ENCODE data around the gene GLRA1.
"Not testable (repeated sequence)": the region's sequence is repeated elsewhere in the genome, so short reads cannot be mapped to it uniquely, and the experiment has no call there.

Gene GLRA1

DNA sequence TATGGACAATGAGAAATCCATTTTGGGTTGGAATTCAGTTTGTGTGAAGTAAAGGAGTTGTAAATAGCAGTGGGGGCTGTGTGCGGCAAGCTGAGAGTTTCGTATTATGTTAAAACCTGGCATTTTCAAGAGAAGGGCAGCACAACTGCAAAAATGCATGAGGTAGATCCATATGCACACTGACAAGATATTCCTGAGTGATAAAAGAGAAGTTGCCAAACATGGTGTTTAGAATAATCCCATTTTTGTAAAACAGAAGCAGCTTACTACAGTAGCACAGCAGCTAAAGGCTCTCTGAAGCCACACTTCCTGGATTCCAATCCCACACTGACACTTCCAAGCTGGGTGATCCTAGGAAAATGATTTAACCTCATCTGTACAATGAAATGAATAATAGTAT lies 11.2 kb downstream of the GLRA1 start:
- DNase-seq (ENCODE audit: low read depth): no peak

DNA sequence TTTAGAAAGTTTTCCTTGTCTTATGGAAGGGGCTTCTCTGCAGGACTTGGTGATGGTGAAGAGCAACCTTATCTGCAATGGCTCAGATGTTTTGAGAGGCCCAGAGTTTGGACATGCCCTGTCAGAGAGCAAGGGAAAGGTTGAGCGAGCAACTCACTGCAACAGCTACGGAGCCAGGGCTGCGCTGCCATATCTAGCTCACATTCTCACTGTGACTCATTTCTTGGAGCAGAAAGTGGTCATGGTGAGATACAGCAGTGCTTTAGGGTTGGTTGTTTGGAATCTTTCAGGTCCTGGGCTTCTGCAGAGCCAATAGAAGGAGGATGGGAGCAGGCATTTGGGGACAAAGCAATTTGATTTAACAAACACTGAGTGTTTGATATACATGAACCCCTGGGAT lies 12.3 kb downstream of the GLRA1 start:
- no peak for DNase-seq (ENCODE audit: low read depth)

DNA sequence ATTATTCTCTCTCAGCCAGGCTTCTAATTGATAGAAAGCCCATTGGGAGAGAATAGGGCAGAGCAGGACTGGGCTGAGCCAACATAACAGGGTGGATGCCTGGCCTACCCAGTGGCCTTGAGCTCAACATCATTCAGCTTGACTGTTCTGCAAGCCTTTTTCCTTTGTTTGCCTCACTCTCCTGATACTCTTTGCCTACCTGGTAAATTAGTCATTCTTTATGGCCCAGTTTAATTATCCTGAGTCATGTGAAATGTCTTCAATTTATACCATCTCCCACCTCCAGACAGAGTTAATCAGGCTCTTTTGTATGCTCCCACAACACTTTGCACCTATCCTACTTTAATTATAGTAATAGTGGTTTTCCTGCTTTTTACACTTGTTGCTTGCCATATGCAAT lies 13.6 kb downstream of the GLRA1 start:
- DNase-seq (ENCODE audit: low read depth): no peak

DNA sequence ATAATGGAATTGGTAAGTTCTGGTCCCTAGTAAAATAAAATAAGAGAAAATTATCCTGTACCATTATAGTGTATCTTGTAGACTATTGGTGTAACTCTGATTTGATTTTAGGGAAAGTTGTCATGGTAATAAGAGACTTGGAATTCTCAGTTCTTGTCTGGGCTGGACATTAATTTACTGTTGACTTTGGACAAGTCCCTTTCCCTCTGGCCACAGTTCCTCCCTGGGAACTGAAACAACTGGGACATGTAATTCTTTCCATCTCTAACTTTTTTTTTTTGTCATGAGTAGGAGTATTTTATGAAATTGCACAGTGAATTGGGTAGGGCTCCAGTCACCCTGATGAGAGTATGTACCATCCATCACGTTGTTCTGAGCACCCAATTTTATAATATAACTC lies 15.0 kb downstream of the GLRA1 start:
- no peak for DNase-seq (ENCODE audit: low read depth)

DNA sequence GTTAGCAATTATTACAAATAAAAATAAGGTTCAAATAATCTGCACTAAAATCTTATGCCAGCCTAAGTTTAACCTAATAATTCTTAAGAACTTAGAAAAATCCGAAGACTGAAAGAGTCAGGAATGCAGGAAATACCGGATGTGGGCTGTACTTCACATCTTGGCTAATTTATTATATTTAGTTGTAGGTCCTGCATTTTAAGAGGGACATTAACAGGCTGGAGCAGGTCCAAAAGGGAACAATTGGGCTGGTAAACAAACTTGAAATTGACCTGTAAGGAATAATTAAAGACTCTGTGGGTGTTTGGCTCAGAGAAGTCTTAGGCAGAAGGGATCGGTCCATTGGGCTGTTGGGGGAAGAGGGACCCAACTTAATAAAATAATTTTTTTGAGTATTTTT lies 18.4 kb downstream of the GLRA1 start:
- peak; percentile 49 for DNase-seq (ENCODE audit: low read depth)

DNA sequence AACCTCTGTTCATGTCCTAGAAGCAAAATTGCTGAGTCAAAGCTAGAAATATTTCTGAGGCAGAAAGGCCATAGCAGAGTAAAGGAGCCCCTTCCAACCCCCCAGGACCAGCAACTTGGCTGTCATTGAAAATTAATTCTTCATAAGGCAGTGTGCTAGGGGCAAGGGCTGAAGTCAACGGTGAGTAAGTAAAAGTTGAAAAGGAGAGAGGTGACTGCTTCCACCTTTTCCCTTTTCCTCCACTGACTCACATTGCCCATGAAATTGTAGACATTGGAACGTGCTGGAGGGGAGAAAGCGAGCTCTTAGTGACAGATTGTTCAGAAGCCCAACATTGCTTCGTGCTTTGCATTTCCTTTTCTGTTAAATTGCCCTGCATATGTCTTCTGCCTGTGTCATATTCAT lies 19.1 kb downstream of the GLRA1 start:
- DNase-seq (ENCODE audit: low read depth): peak; percentile 66

DNA sequence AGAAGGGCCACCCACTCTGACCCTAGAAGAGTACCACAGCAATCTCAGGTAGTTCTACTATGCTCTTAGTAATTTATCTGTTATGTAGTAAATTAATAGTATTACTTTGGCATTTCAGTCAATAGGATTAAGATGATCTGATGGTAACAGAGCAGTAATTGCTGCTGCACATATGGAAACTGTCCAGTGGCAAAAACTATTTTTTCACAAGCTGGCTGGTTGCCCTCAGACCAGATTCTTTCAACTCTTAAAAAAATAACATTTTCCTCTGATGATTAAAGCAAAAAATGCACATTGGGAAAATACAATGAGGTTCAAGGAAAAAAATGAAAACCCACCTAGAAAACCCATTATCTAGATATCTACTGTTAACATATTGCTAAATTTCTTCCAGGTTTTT lies 19.7 kb downstream of the GLRA1 start:
- DNase-seq (ENCODE audit: low read depth): peak; percentile 59

DNA sequence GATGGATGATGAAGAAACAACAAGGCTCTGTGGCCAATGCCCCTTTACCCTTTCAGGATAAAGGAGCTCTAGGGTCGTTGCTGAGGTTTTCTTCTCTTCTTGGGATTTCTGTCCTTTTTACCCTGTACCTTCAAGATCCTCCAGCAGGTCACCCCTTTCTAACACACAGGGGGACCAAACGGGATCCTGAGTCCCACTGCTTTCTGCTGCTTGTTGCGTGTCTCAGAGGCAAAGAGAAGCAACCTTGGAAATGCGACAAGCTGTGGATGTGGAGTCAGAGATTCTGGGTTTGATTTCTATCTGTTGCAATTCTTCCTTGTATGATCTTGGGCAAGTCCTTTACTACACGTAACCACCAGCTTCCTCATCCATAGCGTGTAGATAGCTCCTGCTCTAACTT lies 20.5 kb downstream of the GLRA1 start:
- no peak for DNase-seq (ENCODE audit: low read depth)

DNA sequence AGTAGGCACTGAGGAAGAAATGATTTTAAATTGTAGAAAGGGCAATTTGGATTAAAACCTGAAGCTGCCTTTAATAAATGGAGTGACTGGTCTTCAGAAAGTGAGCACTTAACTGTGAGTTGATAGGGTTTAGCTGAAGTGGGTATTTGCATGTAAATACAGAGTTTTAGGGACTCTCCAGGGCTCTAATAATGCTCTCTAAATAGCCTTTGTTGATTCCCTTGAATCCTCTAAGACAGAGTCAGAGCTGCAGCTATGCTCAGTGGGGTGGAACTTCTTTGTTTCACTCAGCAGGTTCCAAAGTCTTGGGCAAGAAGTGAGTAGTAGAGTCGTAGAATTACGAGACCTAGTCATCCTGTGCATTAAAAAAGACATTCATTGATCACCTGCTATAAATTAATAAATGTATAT lies 21.4 kb downstream of the GLRA1 start:
- DNase-seq (ENCODE audit: low read depth): no peak

DNA sequence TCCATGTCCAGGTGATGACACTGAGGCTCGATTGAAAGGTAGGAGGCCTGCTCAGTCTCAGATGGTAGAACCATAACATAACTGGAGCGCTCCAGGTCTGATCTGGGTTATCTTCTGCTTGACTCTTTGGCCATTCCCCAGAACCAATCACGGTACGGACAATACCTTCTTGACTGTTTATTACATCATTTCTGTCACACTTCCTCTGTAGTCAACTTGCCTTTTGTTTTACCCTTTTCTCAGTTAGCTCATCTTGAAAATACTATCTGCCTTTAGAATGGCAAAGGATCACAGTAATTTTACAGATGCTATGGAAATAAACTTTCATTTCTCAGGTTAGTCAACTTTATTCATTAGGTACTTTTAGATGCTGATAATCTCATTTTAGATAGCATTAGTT lies 22.4 kb downstream of the GLRA1 start:
- DNase-seq (ENCODE audit: low read depth): no peak

DNA sequence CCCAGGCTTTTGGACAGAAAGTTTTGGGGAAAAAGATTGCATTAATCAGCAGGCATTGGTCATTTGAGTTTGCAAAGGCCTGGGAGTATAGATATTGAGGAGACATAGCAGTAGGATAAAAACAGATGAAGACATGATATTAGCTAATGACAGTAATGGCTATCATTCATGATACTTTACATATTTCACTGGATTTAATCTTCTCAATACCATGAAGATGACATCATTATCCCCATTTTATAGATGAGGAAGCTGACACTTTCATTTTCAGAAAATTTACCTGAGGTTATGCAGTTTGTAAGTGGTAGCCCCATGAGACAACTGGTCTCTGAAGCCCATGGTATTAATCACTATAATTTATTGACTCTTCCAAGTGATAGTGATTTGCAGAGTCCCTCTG lies 23.0 kb downstream of the GLRA1 start:
- DNase-seq (ENCODE audit: low read depth): no peak

DNA sequence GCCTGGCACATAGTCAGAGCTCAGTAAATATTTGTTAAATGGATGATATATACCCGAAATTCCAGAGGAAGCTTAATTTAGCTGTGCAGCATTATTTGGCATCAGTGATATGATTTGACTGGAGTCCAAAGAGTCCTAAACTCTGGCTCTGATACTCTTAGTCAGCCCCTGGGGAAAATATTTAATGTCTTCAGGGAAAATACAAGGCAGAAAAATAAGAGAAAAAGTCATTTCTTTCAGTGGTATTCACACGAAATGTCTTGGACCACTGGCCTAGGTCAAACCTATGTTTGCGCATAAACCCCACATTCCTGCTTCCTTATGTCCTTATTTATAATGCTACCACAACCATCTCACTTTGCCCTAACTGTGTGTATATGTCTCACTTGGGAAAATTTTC lies 23.8 kb downstream of the GLRA1 start:
- DNase-seq (ENCODE audit: low read depth): peak; percentile 32

DNA sequence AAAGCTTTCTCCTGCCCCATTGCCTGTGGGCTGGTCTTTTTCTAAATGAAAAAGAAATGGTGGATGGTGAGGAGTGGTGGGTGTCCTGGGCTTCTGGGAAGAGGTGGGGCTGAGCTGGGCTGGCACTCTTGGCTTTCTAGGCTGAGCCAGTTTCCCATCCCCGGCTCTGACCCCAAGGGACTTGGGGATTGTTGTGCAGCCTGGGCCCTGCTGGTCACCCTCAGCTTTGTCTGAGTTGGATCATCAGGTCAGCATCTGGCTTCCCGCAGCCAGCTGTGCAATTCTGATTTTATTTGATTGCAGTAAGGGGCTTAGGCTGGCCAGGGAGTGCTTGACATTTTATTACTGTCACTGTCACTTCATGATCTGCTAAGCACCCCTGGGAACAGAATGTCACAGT lies 25.3 kb downstream of the GLRA1 start:
- DNase-seq (ENCODE audit: low read depth): no peak

DNA sequence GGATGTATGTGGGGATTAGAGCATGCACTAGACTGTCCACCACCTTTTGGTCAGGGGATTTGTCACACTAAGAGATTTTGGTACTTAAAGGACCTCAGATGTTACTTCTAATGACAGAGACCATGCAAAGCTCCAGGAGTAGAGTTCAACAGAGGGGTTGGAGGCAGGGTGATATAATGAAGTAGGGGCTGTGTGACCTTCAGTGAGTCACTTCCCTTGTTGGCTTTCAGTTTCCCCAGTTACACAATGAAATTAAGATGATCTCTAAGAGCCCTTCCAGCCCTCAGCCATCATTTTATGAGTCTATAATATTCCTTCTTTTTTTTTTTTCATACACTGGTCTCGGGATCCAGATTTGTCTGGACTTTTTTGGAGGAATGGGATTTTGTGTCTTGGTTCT lies 26.8 kb downstream of the GLRA1 start:
- peak; percentile 6 for DNase-seq (ENCODE audit: low read depth)

DNA sequence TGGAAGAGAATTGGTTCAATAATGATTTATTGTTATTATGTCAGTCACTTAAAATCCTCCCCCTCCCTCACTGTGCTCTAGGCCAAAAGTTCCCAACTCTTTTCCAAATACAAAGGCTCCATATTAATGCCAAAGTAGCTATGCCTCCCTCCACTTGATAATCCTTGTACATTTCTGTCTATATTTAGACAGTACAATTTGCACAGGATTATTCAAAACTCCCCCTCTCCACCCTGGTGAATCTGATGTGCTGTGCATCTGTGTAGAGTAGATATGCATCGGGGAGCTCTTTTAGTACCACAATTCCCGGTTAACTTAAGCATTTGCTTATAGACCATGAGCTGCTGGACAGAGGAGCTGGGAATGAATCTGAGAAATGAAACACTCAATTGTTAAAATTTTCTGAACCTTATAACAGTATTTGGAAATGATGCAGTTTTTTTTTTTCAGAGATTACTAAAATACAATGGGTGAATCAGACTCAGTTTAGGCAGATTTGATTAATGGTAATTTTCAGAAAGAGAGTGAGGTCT lies 27.6 kb downstream of the GLRA1 start:
- DNase-seq (ENCODE audit: low read depth): no peak

DNA sequence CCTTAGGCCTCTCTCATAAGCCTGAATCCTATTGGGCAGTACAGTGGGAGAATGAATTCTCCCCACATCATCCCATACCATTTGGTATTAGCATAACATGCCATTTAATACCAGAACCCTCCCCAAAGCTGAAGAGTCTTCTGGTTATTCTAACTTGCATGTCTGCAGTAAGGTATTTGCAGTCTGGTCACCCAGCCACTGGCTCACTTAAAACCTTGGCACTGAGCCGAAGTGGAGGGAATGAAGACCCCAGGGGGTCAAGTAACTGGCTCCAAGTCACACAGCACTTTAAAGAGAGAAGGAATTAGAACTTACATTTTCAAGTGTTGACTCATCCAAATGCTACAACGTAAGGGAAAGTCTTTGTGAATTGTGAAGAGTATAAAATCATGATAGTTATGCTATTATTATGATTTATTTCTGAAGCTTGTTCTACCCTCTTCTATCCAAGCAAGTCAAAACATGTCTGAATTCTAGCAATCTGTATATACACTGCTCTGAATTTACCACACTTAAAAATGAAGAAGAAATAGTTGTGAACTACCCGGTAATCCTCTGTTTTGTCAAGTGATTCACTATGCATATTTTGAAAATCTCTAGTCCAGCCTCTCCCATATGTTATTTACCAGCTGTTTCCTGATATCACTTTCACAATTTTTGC lies 28.5 kb downstream of the GLRA1 start:
- DNase-seq (ENCODE audit: low read depth): peak; percentile 89

DNA sequence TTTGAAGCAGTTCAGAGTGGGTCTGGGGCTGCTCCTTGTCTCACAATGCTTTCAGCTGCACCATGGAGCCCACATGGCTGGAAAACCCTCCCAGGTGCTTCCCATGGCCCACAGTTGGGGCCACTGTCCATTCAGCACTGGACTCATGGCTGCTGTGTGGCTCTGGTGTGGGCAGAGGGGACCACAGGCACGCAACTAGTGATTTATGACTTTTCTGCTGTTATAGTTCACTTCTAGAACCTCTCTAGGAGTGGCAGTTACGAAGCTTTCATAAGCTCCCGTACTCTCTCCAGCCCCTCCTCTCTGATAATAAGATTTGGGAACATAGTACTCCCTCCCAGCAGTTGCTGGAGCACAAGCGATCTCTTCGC lies 29.0 kb downstream of the GLRA1 start:
- no peak for DNase-seq (ENCODE audit: low read depth)

DNA sequence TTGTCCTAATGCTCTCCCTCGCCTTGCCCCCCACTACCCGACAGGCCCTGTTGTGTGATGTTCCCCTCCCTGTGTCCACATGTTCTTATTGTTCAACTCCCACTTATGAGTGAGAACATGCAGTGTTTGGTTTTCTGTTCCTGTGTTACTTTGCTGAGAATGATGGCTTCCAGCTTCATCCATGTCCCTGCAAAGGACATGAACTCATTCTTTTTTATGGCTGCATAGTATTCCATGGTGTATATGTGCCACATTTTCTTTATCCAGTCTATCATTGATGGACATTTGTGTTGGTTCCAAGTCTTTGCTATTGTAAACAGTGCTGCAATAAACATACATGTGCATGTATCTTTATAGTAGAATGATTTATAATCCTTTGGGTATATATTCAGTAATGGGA lies 31.2 kb downstream of the GLRA1 start:
- DNase-seq (ENCODE audit: low read depth): not testable (repeated sequence)

DNA sequence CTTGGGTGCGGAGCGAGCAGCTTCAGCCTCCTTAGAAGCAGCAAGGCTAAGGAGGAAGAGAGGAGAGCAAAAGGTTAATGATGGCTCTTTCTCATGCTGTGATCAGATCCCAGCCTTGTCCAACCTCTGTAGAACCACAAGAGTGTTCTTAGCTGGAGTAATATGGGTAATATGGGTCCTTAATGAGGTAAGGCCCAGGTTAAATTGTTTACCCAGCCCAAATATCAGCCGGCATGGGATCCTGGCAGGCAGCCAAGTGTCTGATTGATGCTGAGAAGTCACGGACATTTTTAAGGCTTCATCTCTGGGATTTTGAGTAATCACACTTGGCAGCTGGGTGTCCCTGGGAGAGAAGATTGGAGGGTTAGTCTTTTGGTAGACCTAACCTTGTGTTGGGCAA lies 32.3 kb downstream of the GLRA1 start:
- DNase-seq (ENCODE audit: low read depth): no peak

DNA sequence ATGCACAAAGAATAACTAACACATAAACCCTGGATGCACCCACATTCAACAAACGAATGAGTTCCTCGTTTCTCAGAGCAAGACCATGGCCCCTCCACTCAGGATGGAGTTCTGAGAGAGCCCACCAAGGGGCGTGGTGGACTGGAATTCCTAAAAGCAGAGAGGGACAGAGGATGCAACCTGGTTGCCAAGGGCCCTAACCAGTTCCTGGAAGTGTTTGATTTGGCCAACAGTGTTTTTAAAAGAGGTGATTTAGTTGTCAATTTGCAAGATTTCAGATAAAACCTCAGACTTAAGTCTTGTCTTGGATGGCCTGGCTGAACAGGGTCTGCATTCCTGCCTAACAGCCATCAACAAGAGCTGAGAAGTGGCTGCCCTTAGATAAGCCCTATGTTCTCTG lies 34.4 kb downstream of the GLRA1 start:
- DNase-seq (ENCODE audit: low read depth): no peak

DNA sequence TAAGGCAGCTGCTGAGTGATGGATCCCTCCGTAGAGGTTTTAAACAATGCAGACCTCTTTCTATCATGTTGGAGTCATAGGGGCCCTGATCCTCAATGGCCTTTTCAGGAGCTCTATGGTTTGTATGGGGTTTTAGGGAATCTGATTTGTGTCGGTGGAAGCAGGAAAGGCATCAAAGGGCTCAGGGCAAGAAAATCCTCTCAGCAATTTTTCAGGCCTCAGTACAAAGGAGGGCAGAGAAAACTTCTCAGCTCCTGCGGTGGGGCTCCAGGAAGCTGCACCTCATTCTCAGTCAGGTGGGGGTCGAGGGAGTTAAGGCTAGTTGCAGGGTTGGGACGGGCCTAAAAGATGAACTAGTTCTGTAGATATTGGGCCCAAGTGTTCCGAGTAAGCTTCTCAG lies 35.0 kb downstream of the GLRA1 start:
- no peak for DNase-seq (ENCODE audit: low read depth)

DNA sequence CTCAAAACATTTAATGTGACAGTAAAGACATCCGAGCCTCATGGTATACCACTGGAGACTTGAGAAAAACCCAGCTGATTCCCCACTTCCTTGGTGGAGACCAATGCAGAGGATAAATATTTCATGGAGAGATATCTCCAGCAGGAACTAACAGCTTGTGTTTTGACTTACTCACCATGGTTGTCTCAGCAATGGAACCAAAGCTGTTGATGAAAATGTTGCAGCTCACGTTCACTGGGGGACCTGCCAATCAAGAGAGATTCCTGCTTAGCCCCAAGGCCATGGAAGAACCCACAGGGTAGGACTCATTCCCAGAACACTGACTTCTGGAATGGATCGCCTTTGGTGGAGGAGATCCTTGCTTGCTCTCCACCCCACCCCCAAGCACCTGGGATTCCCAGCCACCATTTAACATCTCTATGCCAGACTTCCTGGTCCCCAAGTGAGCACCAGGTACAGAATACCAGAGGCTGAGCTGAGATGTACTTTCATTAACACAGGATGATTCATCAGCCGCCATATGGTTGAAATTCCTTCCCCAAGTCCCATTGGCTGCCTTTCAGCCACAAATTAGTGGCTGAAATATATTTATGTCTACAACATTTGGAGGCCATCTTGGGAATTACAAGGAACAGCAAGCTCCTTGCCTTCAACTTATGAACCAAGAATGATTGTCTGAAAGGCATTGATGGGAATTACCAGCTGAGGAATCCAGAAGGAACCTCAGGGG lies 37.9 kb downstream of the GLRA1 start:
- peak; percentile 17 for DNase-seq (ENCODE audit: low read depth)

DNA sequence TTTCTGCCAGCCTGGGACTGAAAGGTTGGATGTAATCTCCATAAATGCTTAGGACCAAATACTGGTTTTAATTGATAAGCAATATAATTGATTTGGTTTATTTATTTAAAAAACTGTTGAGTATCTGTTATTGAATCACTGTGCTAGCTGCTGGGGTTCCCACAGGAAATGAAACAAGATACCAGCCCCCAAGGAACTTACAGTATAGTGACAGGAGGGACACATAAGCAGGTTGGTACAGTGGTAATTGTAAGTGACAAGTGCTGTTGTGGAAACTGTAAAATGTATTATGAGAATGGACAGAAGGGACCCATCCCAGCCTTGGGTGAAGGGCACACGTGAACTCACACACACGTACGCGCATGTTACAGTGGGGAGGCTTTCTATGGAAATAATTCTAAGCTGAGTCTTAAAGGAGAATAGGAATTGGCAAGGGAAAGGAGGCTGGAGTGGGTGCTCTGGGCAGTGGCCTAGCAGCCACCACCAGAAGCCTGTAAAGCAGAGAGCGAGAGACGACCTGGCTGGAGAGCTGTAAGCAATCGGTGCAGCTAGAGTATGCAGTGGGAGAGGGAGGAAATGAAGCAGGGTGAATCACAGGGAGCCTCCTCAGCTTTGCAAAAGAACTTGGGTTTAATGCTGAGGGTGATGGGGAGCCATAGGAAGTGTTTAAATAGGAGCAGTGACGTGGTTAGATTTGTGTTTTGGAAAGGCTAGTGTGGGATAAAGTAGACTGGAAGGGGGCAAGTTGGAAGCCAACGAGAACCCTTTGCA lies 39.3 kb downstream of the GLRA1 start:
- DNase-seq (ENCODE audit: low read depth): no peak
